Measurements from ENCODE around the gene EYA3.

The EYA3 gene

GRCh38 chr1:27970401-27970800 lies 118.0 kb downstream of the EYA3 start:
- peak; percentile 73 for DNase-seq (ENCODE audit: low read depth)
- no peak overlapping the region for H3K4me3 ChIP-seq (ENCODE audit: low read depth, low read length)
- TF ChIP-seq CTCF (IDR thresholded peaks at IDR 0.05; ENCODE audit: low read depth, low read length, missing control alignments), result no peak
- in situ Hi-C loops (cut with HindIII; ENCODE audit: low sequenced_read_pairs), result no loop called here

DNA sequence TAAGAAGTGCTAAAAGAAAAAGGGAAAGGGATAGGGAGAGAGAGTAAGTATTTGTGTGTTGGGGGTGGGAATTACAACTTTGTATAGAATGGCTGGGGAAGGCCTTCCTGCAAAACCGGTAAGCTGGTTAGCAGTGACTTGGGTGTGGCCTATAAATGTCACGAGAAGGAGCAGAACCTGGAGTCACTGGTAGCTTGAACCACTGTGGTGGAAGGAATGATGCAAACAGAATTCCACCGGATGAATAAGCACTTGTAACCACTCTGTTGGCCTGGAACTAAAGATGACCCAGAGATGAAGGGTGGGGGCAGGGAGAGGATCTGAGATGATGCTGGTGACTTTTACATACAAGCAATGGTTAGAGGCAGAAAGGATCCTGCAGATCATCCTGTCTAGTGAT lies 119.7 kb downstream of the EYA3 start:
- H3K4me3 ChIP-seq (ENCODE audit: low read depth, low read length), result no peak overlapping the region
- TF ChIP-seq CTCF (IDR thresholded peaks at IDR 0.05; ENCODE audit: low read depth, low read length, missing control alignments), result no peak
- DNase-seq (ENCODE audit: low read depth), result peak; percentile 28
- in situ Hi-C loops (cut with HindIII; ENCODE audit: low sequenced_read_pairs), result no loop called here

GRCh38 chr1:27967884-27968466 lies 120.4 kb downstream of the EYA3 start:
- no peak for TF ChIP-seq CTCF (IDR thresholded peaks at IDR 0.05; ENCODE audit: low read depth, low read length, missing control alignments)
- no peak for DNase-seq (ENCODE audit: low read depth)
- no peak overlapping the region for H3K4me3 ChIP-seq (ENCODE audit: low read depth, low read length)
- in situ Hi-C loops (cut with HindIII; ENCODE audit: low sequenced_read_pairs), result no loop called here

DNA sequence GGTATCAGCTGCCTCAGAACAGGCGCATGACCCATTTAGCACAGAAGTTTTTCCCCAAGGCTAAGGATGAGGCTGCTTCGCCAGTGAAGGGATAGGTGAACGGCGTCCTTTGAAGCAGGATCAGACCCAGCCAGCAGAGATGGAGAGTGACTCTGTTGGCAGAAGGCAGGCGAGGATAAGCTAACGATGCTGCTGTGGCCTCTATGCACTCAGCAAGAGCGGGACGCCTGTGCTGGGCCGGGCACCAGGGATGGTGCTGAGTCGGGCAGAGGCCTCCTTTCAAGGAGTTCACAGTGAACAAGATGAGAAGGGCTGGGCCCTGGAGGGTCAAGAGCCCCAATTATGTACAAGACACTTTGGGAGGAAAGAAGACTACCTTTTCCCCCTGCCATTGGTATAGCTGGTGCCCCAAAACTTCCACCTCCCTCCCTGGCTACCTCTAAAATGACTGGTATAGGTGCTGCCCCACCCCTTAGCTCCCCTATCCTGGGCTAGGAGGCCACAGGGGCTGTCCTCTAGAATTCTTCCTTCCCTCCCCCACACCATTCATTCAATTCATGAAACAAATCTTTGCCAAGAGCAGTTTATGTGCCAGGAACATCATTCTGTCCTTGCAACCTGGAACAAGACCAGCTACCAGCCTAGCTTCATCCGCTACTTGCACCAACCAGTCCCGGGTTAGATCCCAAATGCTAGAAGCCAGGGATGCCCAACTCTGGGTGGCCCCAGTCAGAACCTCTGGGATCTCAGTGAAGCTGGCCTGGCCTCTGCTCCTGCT lies 121.1 kb downstream of the EYA3 start:
- no peak for TF ChIP-seq CTCF (IDR thresholded peaks at IDR 0.05; ENCODE audit: low read depth, low read length, missing control alignments)
- DNase-seq (ENCODE audit: low read depth), result no peak
- in situ Hi-C loops (cut with HindIII; ENCODE audit: low sequenced_read_pairs), result no loop called here
- no peak overlapping the region for H3K4me3 ChIP-seq (ENCODE audit: low read depth, low read length)

DNA sequence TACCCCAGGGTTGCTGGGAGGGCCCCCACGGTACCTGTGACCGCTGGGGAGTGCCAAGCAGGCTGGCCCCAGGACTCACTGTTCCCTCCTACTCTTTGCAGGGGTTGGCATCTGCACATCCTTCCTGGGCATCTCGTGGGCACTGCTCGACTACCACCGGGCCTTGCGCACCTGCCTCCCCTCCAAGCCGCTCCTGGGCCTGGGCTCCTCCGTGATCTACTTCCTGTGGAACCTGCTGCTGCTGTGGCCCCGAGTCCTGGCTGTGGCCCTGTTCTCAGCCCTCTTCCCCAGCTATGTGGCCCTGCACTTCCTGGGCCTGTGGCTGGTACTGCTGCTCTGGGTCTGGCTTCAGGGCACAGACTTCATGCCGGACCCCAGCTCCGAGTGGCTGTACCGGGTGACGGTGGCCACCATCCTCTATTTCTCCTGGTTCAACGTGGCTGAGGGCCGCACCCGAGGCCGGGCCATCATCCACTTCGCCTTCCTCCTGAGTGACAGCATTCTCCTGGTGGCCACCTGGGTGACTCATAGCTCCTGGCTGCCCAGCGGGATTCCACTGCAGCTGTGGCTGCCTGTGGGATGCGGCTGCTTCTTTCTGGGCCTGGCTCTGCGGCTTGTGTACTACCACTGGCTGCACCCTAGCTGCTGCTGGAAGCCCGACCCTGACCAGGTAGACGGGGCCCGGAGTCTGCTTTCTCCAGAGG lies 121.9 kb downstream of the EYA3 start:
- no peak for TF ChIP-seq CTCF (IDR thresholded peaks at IDR 0.05; ENCODE audit: low read depth, low read length, missing control alignments)
- H3K4me3 ChIP-seq (ENCODE audit: low read depth, low read length), result no peak overlapping the region
- in situ Hi-C loops (cut with HindIII; ENCODE audit: low sequenced_read_pairs), result no loop called here
- DNase-seq (ENCODE audit: low read depth), result no peak

GRCh38 chr1:27963393-27963792 lies 125.0 kb downstream of the EYA3 start:
- DNase-seq (ENCODE audit: low read depth), result no peak
- H3K4me3 ChIP-seq (ENCODE audit: low read depth, low read length), result no peak overlapping the region
- no peak for TF ChIP-seq CTCF (IDR thresholded peaks at IDR 0.05; ENCODE audit: low read depth, low read length, missing control alignments)
- in situ Hi-C loops (cut with HindIII; ENCODE audit: low sequenced_read_pairs), result no loop called here
